T-helper 2 cell (primary cell): ENCODE results near the gene CLSTN1.

Experiments used
- DNase-seq, 5 experiments: peaks; one replicate each; pipeline versions ENCODE4 v3.0.0 to v3.0.0-alpha.2; 2012 to 2022

CLSTN1 gene

GRCh38 chr1:9850442-9851162 is 26.8 kb upstream of the CLSTN1 start:
- DNase-seq = no peak

- DNase-seq = no peak
Observed at GRCh38 chr1:9849691-9850441, 26.1 kb upstream of the CLSTN1 start.

- no peak for DNase-seq
Observed at GRCh38 chr1:9848022-9848421, 24.3 kb upstream of the CLSTN1 start.

- no peak for DNase-seq
Observed at GRCh38 chr1:9847269-9847668, 23.5 kb upstream of the CLSTN1 start.

- DNase-seq = no peak
Observed at GRCh38 chr1:9846611-9847171, 22.9 kb upstream of the CLSTN1 start.

- no peak for DNase-seq
Observed at GRCh38 chr1:9845914-9846313, 22.1 kb upstream of the CLSTN1 start.

GRCh38 chr1:9844756-9845155 is 21.0 kb upstream of the CLSTN1 start:
- DNase-seq = no peak

- DNase-seq = no peak
Observed at GRCh38 chr1:9844106-9844505, 20.3 kb upstream of the CLSTN1 start.

- no peak for DNase-seq
Observed at GRCh38 chr1:9843576-9843945, 19.8 kb upstream of the CLSTN1 start.

- DNase-seq = no peak
Observed at GRCh38 chr1:9842781-9843575, 19.2 kb upstream of the CLSTN1 start.

GRCh38 chr1:9842073-9842711 is 18.4 kb upstream of the CLSTN1 start:
- DNase-seq = no peak

- no peak for DNase-seq
Observed at GRCh38 chr1:9841460-9841859, 17.7 kb upstream of the CLSTN1 start.

GRCh38 chr1:9840176-9840575 is 16.4 kb upstream of the CLSTN1 start:
- no peak for DNase-seq

GRCh38 chr1:9838946-9839345 is 15.2 kb upstream of the CLSTN1 start:
- no peak for DNase-seq

- no peak for DNase-seq
Observed at GRCh38 chr1:9836632-9836960, 12.8 kb upstream of the CLSTN1 start.

- no peak for DNase-seq
Observed at GRCh38 chr1:9835758-9836631, 12.2 kb upstream of the CLSTN1 start.

GRCh38 chr1:9835404-9835757 is 11.6 kb upstream of the CLSTN1 start:
- no peak for DNase-seq

- DNase-seq = no peak
Observed at GRCh38 chr1:9833632-9834031, 9.9 kb upstream of the CLSTN1 start.

GRCh38 chr1:9827558-9828185 is 3.9 kb upstream of the CLSTN1 start:
- DNase-seq = no peak

GRCh38 chr1:9826616-9827015 is 2.9 kb upstream of the CLSTN1 start:
- DNase-seq = no peak

GRCh38 chr1:9826087-9826486 is 2.3 kb upstream of the CLSTN1 start:
- no peak for DNase-seq
